ENCODE results near the gene IL21. TPM values are rescaled to one million over a fixed set of nuclear protein-coding genes. Genes with fewer than 3 reads are reported as not detected.

IL21 gene
- total RNA-seq, 1 experiment from 2014 or later = not detected

DNA sequence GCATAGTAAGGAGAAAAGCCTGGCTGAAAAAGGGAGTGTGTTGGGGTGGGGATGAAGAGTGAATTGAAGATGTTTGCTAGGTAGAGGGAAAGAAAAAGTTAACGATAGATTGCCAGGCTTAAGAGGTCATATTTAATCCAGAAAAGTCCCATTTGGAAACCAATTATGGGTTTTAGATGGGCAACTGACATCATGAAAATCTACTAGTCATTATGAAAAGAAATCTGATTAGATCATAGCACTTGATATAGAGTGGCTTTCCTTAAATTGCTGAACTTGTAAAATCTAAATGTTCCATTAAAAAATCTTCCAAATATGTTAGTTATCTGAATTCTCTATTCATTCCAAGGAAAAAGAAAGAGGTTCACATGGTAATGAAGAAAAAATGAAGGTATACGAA is 37.5 kb upstream of the IL21 start:
- Histone ChIP-seq H2AFZ (ENCODE audit: low read length) (no peak overlapping the region), H3K9me3 (ENCODE audit: control insufficient read depth, low read depth, low read length) (no peaks in the 10 kb centered on the region), H4K8ac (replicated peaks; ENCODE audit: insufficient read length, low read depth, low read length) (no peak overlapping the region), H3K4me2 (ENCODE audit: insufficient read depth, insufficient read length, low read length) (no peak overlapping the region), H3K79me2 (ENCODE audit: insufficient read depth, low read length) (no peaks in the 10 kb centered on the region), H2BK20ac (ENCODE audit: low read depth, low read length, poor library complexity, severe bottlenecking) (no peak overlapping the region), H3K56ac (ENCODE audit: insufficient read length, low read depth, low read length) (no peak overlapping the region), H2AK5ac (ENCODE audit: insufficient read length, low read length) (no peak overlapping the region), H3K23me2 (ENCODE audit: insufficient read length, low read depth, low read length, poor library complexity, severe bottlenecking) (no peaks in the 10 kb centered on the region), H3K79me1 (ENCODE audit: insufficient read depth, low read depth, low read length, poor library complexity, severe bottlenecking) (no peaks in the 10 kb centered on the region), H3K14ac (ENCODE audit: insufficient read depth, low read length) (no peak overlapping the region), H3K27me3 (ENCODE audit: insufficient read depth, low read length) (no peaks in the 10 kb centered on the region), H4K20me1 (ENCODE audit: control insufficient read depth, insufficient read depth, insufficient read length) (no peaks in the 10 kb centered on the region), H3K27ac (ENCODE audit: insufficient read length, low read depth, low read length) (no peak overlapping the region), H3K23ac (ENCODE audit: insufficient read length, low read depth, low read length) (no peak overlapping the region), H4K5ac (ENCODE audit: insufficient read length, low read depth, low read length) (no peak overlapping the region), H3T11ph (ENCODE audit: low read length) (no peak overlapping the region), H2BK12ac (ENCODE audit: insufficient read length, low read depth, low read length) (no peak overlapping the region), H4K91ac (ENCODE audit: insufficient read length, low read depth, low read length) (no peak overlapping the region), H3K4ac (ENCODE audit: low read depth, low read length) (no peak overlapping the region), H2BK5ac (ENCODE audit: insufficient read length, low read length) (no peak overlapping the region), H2BK120ac (ENCODE audit: low read depth, low read length, poor library complexity, severe bottlenecking) (no peak overlapping the region), H3K9ac (ENCODE audit: extremely low read depth, insufficient read length, low read length) (no peak overlapping the region), H2BK15ac (ENCODE audit: low read depth, low read length) (no peak overlapping the region), H3K18ac (ENCODE audit: insufficient read length, low read depth, low read length) (no peak overlapping the region), H3K4me1 (ENCODE audit: insufficient read depth, low read length) (no peaks in the 10 kb centered on the region)
- Mint-ChIP-seq H3K4me3 (no peak overlapping the region), H3K9me3 (peaks cover 0 to 3% of the 10 kb centered on the region in 2 experiments; a peak in 4 of 5 replicates), H3K27me3 (ENCODE audit: low read depth) (peaks cover 3% of the 10 kb centered on the region; the same call in 1 of the 2 replicates), H3K27ac (no peak overlapping the region), H3K4me1 (peaks cover 0 to 3% of the 10 kb centered on the region in 2 experiments; a peak in 1 of 4 replicates), H3K36me3 (ENCODE audit: insufficient read depth in 1 of 3, low read depth in 3 of 3) (peaks cover 0 to 2% (median 0%) of the 10 kb centered on the region in 3 experiments; a peak in 1 of 7 replicates)
- no peak for DNase-seq
- TF ChIP-seq, protein P1, sequence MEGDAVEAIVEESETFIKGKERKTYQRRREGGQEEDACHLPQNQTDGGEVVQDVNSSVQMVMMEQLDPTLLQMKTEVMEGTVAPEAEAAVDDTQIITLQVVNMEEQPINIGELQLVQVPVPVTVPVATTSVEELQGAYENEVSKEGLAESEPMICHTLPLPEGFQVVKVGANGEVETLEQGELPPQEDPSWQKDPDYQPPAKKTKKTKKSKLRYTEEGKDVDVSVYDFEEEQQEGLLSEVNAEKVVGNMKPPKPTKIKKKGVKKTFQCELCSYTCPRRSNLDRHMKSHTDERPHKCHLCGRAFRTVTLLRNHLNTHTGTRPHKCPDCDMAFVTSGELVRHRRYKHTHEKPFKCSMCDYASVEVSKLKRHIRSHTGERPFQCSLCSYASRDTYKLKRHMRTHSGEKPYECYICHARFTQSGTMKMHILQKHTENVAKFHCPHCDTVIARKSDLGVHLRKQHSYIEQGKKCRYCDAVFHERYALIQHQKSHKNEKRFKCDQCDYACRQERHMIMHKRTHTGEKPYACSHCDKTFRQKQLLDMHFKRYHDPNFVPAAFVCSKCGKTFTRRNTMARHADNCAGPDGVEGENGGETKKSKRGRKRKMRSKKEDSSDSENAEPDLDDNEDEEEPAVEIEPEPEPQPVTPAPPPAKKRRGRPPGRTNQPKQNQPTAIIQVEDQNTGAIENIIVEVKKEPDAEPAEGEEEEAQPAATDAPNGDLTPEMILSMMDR (conservative IDR thresholded peaks at IDR 0.05) = no peak
- 100% methylated on average over 1 of the region's 2 CpGs for WGBS (ENCODE audit: extremely low coverage, insufficient read length, low lambda C conversion rate)

Data from H9 (cell line).